Tibial nerve (tissue), 4 donors: ENCODE results near the gene DCTN4.

ENCODE experiments used
- EP300 ChIP-seq, 2 donors: sonication (generic); formaldehyde crosslinking; IDR thresholded peaks; one replicate each; pipeline ENCODE4 v1.6.1; 2017; ENCODE audit warnings: antibody characterized with exemption in 2 of 2, mild to moderate bottlenecking in 1 of 2
- POLR2A ChIP-seq, 2 donors: fragments of 450-650 bp; IDR thresholded peaks; one replicate each; pipeline ENCODE4 v1.6.1; 2017; ENCODE audit warnings: antibody characterized with exemption in 2 of 2, mild to moderate bottlenecking in 2 of 2, moderate library complexity in 2 of 2
- TF ChIP-seq, protein P1 (sequence below), 5 experiments: fragments of 200-600 bp in 3 of 5; fragments of 450-650 bp in 2 of 5; sonication (generic) in 3 of 5; IDR thresholded peaks; one replicate each; pipeline ENCODE4 v1.5.1; 2016 to 2019; ENCODE audit warnings: antibody characterized with exemption in 5 of 5, mild to moderate bottlenecking in 3 of 5, moderate library complexity in 2 of 5

DNA sequence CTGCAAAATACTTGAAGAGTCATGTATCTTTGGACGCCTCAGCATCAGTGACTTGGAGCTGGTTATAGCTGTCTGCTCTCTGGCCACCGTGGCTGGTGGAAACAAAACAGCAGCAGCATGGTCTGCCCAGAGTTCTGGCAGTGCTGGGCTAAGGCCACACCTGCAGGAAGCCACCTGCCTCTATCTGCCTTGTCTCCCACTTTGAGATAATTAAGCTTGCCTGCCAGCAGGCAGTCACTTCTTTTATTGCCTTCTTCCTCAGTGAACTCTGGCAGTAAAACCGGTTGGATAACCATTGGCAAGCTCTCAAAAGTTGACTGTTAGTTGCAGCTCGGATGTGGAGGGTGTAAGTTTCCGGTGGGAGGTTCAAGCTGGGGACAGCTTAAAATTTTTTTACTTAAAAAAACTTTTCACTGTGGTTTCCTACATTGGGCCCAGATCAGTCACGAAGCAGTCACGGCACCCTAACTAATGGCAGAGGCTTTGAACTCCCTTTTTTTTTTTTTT lies 24.7 kb upstream of the DCTN4 start:
- TF ChIP-seq POLR2A (IDR thresholded peaks at IDR 0.05): no peak
- peak; percentile 39 to 80 for TF ChIP-seq EP300 (IDR thresholded peaks at IDR 0.05)
- TF ChIP-seq, protein P1, sequence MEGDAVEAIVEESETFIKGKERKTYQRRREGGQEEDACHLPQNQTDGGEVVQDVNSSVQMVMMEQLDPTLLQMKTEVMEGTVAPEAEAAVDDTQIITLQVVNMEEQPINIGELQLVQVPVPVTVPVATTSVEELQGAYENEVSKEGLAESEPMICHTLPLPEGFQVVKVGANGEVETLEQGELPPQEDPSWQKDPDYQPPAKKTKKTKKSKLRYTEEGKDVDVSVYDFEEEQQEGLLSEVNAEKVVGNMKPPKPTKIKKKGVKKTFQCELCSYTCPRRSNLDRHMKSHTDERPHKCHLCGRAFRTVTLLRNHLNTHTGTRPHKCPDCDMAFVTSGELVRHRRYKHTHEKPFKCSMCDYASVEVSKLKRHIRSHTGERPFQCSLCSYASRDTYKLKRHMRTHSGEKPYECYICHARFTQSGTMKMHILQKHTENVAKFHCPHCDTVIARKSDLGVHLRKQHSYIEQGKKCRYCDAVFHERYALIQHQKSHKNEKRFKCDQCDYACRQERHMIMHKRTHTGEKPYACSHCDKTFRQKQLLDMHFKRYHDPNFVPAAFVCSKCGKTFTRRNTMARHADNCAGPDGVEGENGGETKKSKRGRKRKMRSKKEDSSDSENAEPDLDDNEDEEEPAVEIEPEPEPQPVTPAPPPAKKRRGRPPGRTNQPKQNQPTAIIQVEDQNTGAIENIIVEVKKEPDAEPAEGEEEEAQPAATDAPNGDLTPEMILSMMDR (IDR thresholded peaks at IDR 0.05): no peak
